GM06990 (cell line): Measurements from ENCODE around the gene PIK3AP1.
"Not testable (repeated sequence)": the region's sequence is repeated elsewhere in the genome, so short reads cannot be mapped to it uniquely, and the experiment has no call there.

ENCODE experiments used
- DNase-seq: peaks from one replicate; pipeline ENCODE4 v3.0.0-alpha.2; 2011; ENCODE audit not compliant: insufficient read length; ENCODE audit errors: extremely low read depth
- H3K27me3 ChIP-seq: replicated peaks from 2 replicates; pipeline ENCODE4 v1.6.0; 2011; ENCODE audit warnings: low read length; ENCODE audit not compliant: control insufficient read depth, insufficient read depth
- H3K36me3 ChIP-seq: 2 replicates; pipeline ENCODE4 v1.5.1; 2011; ENCODE audit warnings: low read length; ENCODE audit not compliant: control insufficient read depth, insufficient read depth
- H3K4me3 ChIP-seq: replicated peaks from 2 replicates; pipeline ENCODE4 v1.5.1; 2011; ENCODE audit warnings: low read depth, mild to moderate bottlenecking, control low read depth, low read length
- CTCF ChIP-seq: IDR thresholded peaks from 2 replicates; pipeline ENCODE4 v1.5.1; 2011; ENCODE audit warnings: low read length, control low read depth, mild to moderate bottlenecking, inconsistent platforms; ENCODE audit not compliant: insufficient read depth, poor library complexity, severe bottlenecking

Gene PIK3AP1

GRCh38 chr10:96740141-96740540 is 19.8 kb upstream of the PIK3AP1 start:
- no peak for DNase-seq
- Histone ChIP-seq H3K27me3 (no peaks in the 10 kb centered on the region), H3K36me3 (no peaks in the 10 kb centered on the region), H3K4me3 (no peak overlapping the region)
- no peak for TF ChIP-seq CTCF

DNA sequence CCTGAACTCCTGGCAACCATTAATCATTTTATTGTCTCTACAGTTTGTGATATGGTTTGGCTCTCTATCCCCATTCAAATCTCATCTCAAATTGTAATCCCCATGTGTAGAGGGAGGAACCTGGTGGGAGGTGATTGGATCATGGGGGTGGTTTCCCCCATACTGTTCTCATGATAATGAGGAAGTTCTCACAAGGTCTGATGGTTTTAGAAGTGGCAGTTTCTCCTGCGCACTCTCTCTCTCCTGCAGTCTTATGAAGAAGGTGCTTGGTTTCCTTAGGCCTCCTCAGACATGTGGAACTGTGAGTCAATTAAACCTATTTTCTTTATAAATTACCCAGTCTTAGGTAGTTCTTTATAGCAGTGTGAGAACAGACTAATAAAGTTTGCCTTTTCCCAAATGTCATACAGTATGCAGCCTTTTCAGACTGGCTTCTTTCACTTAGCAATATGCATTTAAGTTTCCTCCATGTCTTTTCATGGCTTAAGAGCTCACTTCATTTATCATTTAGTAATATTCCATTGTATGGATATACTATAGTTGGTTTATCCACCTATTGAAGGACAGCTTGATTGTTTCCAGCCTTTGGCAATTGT is 17.1 kb upstream of the PIK3AP1 start:
- H3K4me3 ChIP-seq: peak overlapping the region; percentile 13; the same call in 1 of the 2 replicates
- H3K36me3 ChIP-seq, H3K27me3 ChIP-seq, DNase-seq: not testable (repeated sequence)

GRCh38 chr10:96724621-96725020 is 4.3 kb upstream of the PIK3AP1 start:
- H3K27me3 ChIP-seq: no peaks in the 10 kb centered on the region
- no peak for TF ChIP-seq CTCF
- no peaks in the 10 kb centered on the region for H3K36me3 ChIP-seq
- DNase-seq: no peak
- no peak overlapping the region for H3K4me3 ChIP-seq

DNA sequence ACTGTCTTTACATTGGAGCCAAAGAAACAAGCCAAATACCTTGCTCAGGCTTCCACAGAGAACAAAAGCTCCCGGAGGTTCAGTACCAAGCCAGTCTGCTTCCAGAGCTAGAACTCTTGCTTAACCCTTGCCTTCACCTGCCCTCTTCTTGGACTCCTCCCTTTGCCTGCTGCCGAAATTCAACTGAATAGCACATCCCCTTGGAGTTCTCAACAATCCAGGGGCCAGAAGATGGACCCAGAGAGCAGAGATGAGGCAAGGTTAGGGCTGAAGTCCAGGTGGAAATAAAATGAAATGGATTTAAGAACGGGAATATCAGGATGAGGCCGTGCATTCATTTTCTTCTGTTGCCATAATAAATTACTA is 876 bp upstream of the PIK3AP1 start:
- H3K27me3 ChIP-seq: no peaks in the 10 kb centered on the region

DNA sequence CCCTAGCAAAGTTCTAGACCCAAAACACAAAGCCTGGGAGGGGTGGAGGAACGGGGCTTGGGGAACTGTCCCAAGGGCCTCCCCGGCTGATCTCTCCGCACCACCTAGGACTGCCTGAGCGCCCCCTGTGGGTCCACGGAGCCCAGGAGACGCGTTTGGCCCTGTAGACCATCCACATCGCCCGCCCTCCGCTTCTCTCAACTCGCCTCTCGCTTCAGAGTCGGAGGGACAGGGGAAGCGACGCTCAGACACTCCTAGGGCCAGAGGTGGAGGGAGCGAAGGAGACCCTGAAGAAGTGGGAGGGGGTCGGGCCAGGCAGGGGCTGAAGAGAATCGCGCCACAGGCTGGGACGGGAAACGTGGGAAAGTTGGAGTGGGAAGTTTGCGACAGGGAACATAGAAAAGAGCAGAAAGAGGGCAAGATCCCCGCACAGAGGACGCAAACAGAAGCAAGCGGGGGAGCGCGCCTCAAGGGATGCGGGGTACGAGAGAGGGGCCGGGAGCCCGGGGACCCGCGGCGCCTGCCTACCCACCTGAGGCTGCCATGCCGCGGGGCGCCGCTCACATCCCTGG is 378 bp downstream of the PIK3AP1 start:
- peak; percentile 92 for TF ChIP-seq CTCF
- Histone ChIP-seq H3K36me3 (no peaks in the 10 kb centered on the region), H3K4me3 (peak overlapping the region; percentile 74), H3K27me3 (no peaks in the 10 kb centered on the region)
- peak; percentile 84 for DNase-seq

More for the DNA sequence above, 876 bp upstream of the PIK3AP1 start:
- no peaks in the 10 kb centered on the region for H3K36me3 ChIP-seq
- no peak for DNase-seq
- peak overlapping the region; percentile 74; the same call in 1 of the 2 replicates for H3K4me3 ChIP-seq
- no peak for TF ChIP-seq CTCF

- DNase-seq: no peak
- Histone ChIP-seq H3K27me3 (no peaks in the 10 kb centered on the region), H3K36me3 (no peaks in the 10 kb centered on the region), H3K4me3 (peak overlapping the region; percentile 74)
- peak; percentile 42 for TF ChIP-seq CTCF
Measured at GRCh38 chr10:96719200-96719599, 1.1 kb downstream of the PIK3AP1 start.
